Psoas muscle (tissue), 8 donors: ENCODE data around the gene CROT. TPM values are rescaled to one million over a fixed set of nuclear protein-coding genes. Genes with fewer than 3 reads are reported as not detected.

Experiments
- ATAC-seq, 4 donors: fragments of 200-7000 bp; cut with Tn5 transposase; one replicate each; pipeline ENCODE4 v1.9.1; 2020; ENCODE audit warnings: moderate library complexity in 3 of 4, mild to moderate bottlenecking in 2 of 4
- DNase-seq, 2 donors: peaks; one replicate each; pipeline ENCODE4 v3.0.0-alpha.2; 2020
- H3K27ac ChIP-seq: fragments of 200-600 bp; one replicate; pipeline ENCODE4 v1.8.0; 2022
- H3K27me3 ChIP-seq, 3 donors: fragments of 200-600 bp in 1 of 3; one replicate each; pipeline versions ENCODE4 v1.6.1 to v1.8.0; 2013 to 2022; ENCODE audit warnings: low read length in 2 of 3, mild to moderate bottlenecking in 2 of 3, moderate library complexity in 1 of 3; ENCODE audit not compliant: insufficient read depth in 3 of 3
- H3K36me3 ChIP-seq, 2 donors: fragments of 200-600 bp in 1 of 2; one replicate each; pipeline versions ENCODE4 v1.6.1 to v1.8.0; 2013 to 2022; ENCODE audit warnings: low read depth in 1 of 2, mild to moderate bottlenecking in 1 of 2, moderate library complexity in 1 of 2; ENCODE audit not compliant: insufficient read depth in 1 of 2
- H3K4me1 ChIP-seq: fragments of 200-600 bp; one replicate; pipeline ENCODE4 v1.8.0; 2022
- H3K4me3 ChIP-seq: fragments of 200-600 bp; one replicate; pipeline ENCODE4 v1.8.0; 2022; ENCODE audit warnings: mild to moderate bottlenecking
- H3K9me3 ChIP-seq: fragments of 200-600 bp; one replicate; pipeline ENCODE4 v1.8.0; 2022
- WGBS, 3 donors: extraction: QIAGEN DNeasy Blood & Tissue Kit; methylation state at CpG; one replicate each; pipeline versions ENCODE4 v1.1.6 to v1.1.7; 2013; 5-methylcytosine and 5-hydroxymethylcytosine counted together
- intact Hi-C, 2 donors: fragments of 100-400 bp; cut with DNase I; formaldehyde crosslinking; loops; one replicate each; pipeline versions ENCODE4 v1.11.0 to v1.14.2; 2022
- long read RNA-seq, 2 donors: library from polyadenylated mRNA; unstranded; transcript quantifications; one replicate each; pipeline ENCODE4 v2.0.0, GENCODE V29; 2021
- polyA plus RNA-seq, 3 donors: library from polyadenylated mRNA; stranded (reverse); fragments of 200-250 nt; gene quantifications; one replicate each; pipeline ENCODE4 v1.2.3, GENCODE V29; 2013
- total RNA-seq, 4 donors: library from RNA; stranded (reverse); fragmentation: NEBNext Ultra II Directional in 2 of 4; extraction: Animal tissue kit (Norgen Biotek cat#: 25700) in 2 of 4; gene quantifications; one replicate each; pipeline versions ENCODE4 v1.2.1 to v1.2.4, GENCODE V29; 2021 to 2023
- TF ChIP-seq, protein P1 (sequence below): fragments of 200-600 bp; IDR thresholded peaks from one replicate; pipeline ENCODE4 v1.8.0; 2022; ENCODE audit warnings: antibody characterized with exemption
- donor health status: healthy with polysubstance abuse.
- donor health status: DM: no; HTN: no; CAD: no; lungs with moderate emphysema.
- donor health status: Bipolar disorder and iron deficiency.
- donor health status: healthy.
- donor health status: DM: yes; HTN: yes; CAD: no.
- donor health status: DM: no; HTN: no; CAD: no.
- donor health status: DM: no; HTN: no; CAD: no.
- donor health status: DM: yes; HTN: yes; CAD: no.

CROT gene, protein sequence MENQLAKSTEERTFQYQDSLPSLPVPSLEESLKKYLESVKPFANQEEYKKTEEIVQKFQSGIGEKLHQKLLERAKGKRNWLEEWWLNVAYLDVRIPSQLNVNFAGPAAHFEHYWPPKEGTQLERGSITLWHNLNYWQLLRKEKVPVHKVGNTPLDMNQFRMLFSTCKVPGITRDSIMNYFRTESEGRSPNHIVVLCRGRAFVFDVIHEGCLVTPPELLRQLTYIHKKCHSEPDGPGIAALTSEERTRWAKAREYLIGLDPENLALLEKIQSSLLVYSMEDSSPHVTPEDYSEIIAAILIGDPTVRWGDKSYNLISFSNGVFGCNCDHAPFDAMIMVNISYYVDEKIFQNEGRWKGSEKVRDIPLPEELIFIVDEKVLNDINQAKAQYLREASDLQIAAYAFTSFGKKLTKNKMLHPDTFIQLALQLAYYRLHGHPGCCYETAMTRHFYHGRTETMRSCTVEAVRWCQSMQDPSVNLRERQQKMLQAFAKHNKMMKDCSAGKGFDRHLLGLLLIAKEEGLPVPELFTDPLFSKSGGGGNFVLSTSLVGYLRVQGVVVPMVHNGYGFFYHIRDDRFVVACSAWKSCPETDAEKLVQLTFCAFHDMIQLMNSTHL
- 10 to 100 TPM in 2 of 4 donors, 1 to 10 TPM in 2; 4.6 to 12.4 (median 10.5) TPM for total RNA-seq
- polyA plus RNA-seq = 10 to 100 TPM in 1 of 3 donors, 1 to 10 TPM in 2; 3.1 to 11.1 (median 6.2) TPM
- long read RNA-seq, donor 1, transcript CROT-201 (18 exons, 3,175 nt) = major isoform, 11 of 17 reads
- long read RNA-seq, donor 1, partial matches to known transcripts = 1 of 17 reads
- long read RNA-seq, donor 1, other reads (novel, unspliced or antisense) = 3 of 17 reads
- long read RNA-seq, donor 2, transcript CROT-201 (18 exons, 3,175 nt) = major isoform, 5 of 8 reads
- long read RNA-seq, donor 2, partial matches to known transcripts = 0 of 8 reads
- long read RNA-seq, donor 2, other reads (novel, unspliced or antisense) = 1 of 8 reads

DNA sequence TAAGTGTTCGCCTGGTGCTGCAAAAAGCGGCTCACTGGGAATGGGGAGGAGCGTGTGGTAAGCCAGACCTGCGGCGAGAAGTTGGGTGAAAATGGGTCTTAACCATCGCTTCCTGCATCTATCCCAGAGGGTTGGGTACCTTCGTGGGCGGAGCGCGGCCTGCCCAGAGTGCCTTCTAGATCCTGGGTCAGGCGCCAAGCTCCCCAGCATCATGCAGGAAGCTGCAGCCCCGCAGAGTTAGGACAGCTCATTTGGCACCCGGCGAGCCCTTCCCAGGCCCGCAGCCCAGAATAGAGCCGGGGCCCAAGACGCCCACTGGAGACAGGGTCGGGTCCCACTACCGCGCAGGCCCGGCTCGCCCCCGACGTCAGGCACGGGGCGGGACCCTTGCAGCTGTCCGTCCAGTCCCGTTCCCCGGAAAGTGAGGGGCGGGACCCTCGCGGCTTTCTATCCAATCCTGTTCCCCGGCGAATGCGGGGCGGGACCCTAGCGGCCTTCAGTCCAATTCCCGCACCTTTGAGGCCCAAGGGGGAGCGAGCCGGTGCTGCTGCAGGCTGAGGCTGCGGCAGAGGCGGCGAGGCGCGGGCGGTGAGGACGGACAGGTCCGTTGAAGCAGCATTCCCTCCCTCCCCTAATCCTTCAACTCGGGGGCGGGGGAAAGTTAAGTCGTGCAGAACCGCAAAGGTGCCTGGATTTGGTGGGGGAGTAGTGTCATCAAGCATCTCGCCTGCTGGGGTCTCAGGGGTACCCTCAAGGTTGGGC is at the start of gene CROT:
TSS of gene CROT (plus strand) at position 499 of the 762 bp plus-strand sequence. CDS start 3,405 bp downstream, outside the sequence.
- H3K9me3 ChIP-seq = no peaks in the 10 kb centered on the region
- peak within 1 kb of the TSS; percentile 85 for H3K4me3 ChIP-seq
- peak; percentile 97 for DNase-seq
- H3K4me1 ChIP-seq = peaks cover 6% of the 10 kb centered on the region
- TF ChIP-seq, protein P1, sequence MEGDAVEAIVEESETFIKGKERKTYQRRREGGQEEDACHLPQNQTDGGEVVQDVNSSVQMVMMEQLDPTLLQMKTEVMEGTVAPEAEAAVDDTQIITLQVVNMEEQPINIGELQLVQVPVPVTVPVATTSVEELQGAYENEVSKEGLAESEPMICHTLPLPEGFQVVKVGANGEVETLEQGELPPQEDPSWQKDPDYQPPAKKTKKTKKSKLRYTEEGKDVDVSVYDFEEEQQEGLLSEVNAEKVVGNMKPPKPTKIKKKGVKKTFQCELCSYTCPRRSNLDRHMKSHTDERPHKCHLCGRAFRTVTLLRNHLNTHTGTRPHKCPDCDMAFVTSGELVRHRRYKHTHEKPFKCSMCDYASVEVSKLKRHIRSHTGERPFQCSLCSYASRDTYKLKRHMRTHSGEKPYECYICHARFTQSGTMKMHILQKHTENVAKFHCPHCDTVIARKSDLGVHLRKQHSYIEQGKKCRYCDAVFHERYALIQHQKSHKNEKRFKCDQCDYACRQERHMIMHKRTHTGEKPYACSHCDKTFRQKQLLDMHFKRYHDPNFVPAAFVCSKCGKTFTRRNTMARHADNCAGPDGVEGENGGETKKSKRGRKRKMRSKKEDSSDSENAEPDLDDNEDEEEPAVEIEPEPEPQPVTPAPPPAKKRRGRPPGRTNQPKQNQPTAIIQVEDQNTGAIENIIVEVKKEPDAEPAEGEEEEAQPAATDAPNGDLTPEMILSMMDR = no peak
- peak within 1 kb of the TSS; percentile 78 for H3K27ac ChIP-seq
- H3K36me3 ChIP-seq = peaks cover 3 to 34% of the 10 kb centered on the region in 2 donors
- H3K27me3 ChIP-seq = no peaks in the 10 kb centered on the region
- peak; percentile 99 to 100 (median 100) for ATAC-seq
- 0 to 1% (median 0%) methylated on average over 50 to 53 of the region's 53 CpGs for WGBS, 3 donors
- intact Hi-C loops = no loop called here

DNA sequence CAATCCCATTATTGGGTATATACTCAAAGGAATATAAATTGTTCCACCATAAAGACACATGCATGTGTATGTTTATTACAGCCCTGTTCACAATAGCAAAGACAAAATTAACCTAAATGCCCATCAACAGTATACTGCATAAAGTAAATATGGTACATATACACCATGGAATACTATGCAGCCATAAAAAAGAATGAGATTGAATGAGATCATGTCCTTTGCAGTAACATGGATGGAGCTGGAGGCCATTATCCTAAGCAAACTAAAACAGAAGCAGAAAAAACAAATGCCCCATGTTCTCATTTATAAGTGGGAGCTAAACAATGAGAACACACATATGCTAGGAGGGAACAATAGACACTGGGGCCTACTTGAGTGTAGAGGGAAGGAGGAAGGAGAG is 44.7 kb upstream of the CROT start:
- TF ChIP-seq, protein P1 = no peak
- intact Hi-C loops = no loop called here
- H3K27me3 ChIP-seq = no peaks in the 10 kb centered on the region
- no peaks in the 10 kb centered on the region for H3K36me3 ChIP-seq
- H3K4me1 ChIP-seq = no peaks in the 10 kb centered on the region
- H3K4me3 ChIP-seq = no peak overlapping the region
- ATAC-seq = no peak
- no peak overlapping the region for H3K27ac ChIP-seq
- no peak for DNase-seq
- peaks cover 4% of the 10 kb centered on the region for H3K9me3 ChIP-seq

- no peak overlapping the region for H3K4me3 ChIP-seq
- no peaks in the 10 kb centered on the region for H3K27me3 ChIP-seq
- no peak overlapping the region for H3K27ac ChIP-seq
- no peaks in the 10 kb centered on the region for H3K9me3 ChIP-seq
- TF ChIP-seq, protein P1 = no peak
- no peaks in the 10 kb centered on the region for H3K36me3 ChIP-seq
- ATAC-seq (no peak), DNase-seq (no peak)
- WGBS, 3 donors = 76 to 78% (median 78%) methylated on average over 4 of the region's 4 CpGs
- intact Hi-C loops = no loop called here
- no peaks in the 10 kb centered on the region for H3K4me1 ChIP-seq
Measured at GRCh38 chr7:87310790-87311419, 34.6 kb upstream of the CROT start.

GRCh38 chr7:87312215-87312865 is 33.1 kb upstream of the CROT start:
- 27 to 35% (median 30%) methylated on average over 2 of the region's 2 CpGs for WGBS, 3 donors
- Histone ChIP-seq H3K36me3 (no peaks in the 10 kb centered on the region), H3K27ac (no peak overlapping the region), H3K4me1 (no peaks in the 10 kb centered on the region), H3K4me3 (no peak overlapping the region), H3K9me3 (no peaks in the 10 kb centered on the region), H3K27me3 (no peaks in the 10 kb centered on the region)
- TF ChIP-seq, protein P1 = peak; percentile 99
- ATAC-seq = peak; percentile 82 to 92 (median 91)
- DNase-seq = peak in 1 of 2 donors; percentile 39
- intact Hi-C loops = loop anchor here (1.0 kb wide), 2 partner anchors 104 to 105 kb away; no protein-coding TSS in a partner anchor
